ENCODE measurements around the gene CCSER1.

The CCSER1 gene

DNA sequence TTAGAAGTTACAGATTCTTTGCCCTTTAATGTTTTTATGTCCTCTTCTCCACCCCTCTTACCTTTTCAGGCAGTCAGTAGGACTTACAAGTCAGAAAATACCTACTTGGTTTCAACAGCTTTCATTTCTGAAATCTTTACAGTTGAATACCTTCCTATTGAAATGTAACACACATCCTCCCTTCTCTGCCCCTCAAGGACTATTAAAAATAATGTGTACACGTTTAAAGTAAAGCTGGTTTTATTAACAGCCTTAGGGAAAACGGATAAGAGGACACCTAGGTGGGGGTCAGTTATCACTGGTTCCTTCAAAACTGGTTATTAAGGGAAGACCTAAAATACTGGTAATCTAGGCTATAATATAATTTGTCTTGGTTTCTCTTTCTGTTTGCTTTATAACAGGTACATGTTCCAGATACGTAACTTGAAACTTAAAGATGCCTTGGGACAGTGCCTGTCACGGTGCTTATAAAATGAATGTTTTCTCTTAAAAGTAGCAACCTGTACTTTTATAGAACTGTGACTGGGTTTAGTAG is 1.8 kb downstream of the CCSER1 start:
- DNase-seq = no peak

DNA sequence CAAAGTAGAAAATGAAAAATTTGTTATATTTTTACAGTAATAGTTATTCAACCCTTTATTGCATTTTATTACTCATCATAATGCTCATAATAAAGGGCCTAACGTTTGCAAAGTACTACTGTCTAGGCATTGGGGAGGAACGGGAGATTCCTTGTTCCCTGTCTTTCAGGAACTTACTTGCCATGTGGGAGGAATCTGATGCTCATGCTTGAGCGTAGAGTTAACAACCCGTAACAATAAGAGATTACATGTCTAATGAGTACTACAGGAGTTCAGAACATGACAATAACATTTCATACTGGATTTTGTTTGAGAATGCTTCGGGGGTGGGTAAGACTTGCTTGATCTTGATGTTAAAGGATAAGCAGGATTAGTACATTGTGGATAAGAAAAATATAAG is 2.9 kb downstream of the CCSER1 start:
- no peak for DNase-seq

DNA sequence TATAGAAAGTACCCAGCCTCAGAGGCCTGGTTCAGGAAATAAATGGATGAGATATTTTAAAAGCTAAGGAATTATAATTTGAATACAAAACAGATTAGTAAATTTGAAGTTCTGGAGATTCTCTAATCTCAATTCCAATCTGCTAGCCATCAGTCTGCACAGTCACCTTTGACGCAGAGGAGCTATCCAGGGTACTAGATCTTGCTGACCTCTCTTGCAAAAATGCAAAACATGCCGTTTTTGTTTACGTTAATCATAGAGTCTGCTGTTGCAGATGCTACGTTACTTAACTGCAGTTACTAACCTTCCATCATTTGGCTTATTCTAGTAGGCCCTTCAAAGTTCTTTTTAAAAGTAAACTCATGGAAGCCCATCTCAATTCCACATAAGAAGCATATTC is 10.4 kb downstream of the CCSER1 start:
- no peak for DNase-seq

DNA sequence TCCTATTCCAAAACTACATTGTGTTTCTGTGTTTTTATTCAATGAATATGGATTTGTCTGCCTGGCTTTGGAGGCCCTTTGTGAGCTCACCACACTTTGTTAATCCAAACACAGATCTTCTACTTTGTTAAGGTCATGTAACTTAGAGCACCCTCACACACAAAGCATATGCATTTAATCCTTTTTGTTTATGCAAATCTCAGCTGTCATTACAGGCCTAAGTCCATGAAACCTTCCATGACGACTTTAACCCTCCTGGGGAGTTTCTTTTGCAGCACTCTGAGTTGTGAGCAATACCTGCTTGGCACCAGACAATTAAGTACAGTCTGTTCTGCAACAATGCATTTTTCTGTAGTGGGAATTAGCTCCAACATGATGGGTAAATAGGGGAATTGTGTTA is 14.9 kb downstream of the CCSER1 start:
- no peak for DNase-seq

DNA sequence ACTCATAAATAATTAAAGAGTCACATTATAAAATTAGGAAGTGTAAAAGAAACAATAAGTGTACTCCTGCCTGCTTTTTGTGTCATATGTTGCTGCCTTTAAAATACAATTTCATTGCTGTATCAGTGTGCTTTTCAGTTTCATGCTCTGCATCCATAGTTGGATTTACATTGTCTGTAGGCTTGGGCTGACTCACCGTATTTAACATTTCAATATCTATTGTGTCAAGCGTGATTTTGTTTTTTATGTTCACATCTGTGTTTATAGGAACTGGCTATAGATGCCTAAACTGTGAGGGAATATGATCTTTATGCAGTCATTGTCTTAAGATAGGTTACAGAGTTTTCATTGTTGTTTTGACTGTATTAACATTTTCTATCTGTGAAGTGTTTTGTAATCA is 18.1 kb downstream of the CCSER1 start:
- no peak for DNase-seq

DNA sequence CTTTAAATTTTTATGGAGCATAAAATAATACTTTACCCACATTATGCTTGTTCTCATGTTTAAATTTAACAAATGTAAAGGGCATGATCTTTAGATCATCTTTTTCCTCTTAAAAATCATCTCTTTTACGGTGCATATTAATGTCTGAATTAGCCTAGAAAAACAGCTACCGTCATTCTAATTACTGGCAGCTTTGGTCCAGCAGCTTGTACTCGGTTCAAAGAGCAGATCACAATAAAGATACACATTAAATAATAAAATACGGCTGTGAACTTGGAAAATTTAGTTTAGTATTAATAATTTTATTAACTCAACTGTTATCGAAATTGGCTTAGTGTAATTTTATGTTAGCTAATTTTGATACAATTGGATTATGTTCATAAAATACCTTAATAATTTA is 19.1 kb downstream of the CCSER1 start:
- DNase-seq = no peak

DNA sequence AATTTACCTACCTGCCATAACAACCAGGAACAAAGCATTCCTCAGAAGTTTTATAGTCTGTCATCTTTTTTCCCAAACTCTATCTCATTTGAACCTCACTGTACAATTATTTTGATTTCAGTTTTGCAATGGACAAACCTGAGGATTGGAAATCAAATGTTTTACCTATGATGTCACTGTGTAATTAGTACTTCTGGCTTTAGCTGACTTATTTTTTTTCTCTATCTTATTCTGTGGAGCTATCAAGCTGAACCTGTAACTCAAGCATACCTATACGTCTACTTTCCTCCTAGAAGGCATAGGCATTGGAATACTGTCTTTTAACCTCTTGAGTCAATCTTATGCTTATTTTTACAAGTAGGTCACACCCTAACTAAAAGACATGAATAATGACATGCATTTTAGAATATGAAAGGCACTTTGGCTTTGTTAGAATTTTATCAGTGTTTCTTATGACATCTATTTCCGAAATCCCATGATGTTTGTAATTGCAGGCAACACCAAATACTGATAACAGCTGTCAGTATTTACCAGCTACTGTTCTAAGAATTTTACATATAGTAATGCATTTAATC is 21.5 kb downstream of the CCSER1 start:
- no peak for DNase-seq

DNA sequence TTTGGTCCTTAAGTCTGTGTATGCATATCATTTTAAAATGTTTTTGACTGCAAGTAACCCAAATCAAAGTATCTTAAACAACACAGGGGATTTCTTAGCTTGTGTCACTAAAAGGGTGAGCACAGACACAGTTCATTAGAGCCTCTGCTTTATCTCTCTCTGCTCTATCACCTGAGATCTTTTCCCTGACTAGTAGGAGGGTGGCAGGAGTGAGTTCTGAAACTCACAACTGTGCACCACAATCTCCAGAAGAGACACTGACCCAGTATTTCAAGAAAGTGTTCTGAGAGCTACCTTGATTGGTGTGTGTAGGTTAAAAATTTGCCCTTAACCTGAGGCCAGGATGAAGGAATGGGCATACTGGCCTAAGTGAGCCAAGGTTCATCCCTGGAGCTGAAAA is 24.8 kb downstream of the CCSER1 start:
- DNase-seq = no peak

DNA sequence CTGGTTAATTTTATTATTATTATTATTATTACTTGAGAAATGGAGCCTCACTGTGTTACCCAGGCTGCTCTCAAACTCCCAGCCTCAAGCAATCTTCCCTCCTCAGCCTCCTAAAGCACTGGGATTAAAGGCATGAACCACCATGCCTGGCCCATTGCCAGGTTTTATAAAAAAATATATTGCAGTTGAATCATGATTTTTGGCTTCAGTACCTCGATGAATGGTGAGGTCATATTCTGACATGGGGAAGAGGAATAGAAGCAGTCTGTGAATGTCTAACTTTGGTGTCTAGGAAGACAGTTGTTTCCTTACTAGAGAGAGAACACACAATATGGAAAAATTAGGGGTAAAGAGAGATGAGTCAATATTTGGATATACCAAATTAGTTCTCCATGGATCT is 32.0 kb downstream of the CCSER1 start:
- DNase-seq = no peak

DNA sequence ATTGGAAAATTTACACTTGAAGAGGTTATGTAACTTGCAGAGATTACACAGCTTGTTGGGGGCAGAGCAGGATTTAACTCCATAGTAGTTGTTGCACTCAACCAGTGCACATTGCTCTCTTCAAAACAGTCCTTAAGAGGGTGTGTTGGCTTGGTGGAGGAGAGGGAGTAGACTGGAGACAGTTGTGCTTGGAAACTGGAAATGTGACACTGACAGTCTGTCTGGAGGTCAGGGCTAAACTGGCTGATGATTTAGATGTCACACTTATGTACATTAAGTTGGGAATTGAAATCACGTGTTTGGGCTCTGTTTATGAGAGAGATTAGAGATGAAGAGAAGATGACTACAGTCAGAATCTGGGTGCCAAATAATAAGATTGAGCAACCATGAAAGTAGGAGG is 32.9 kb downstream of the CCSER1 start:
- no peak for DNase-seq

DNA sequence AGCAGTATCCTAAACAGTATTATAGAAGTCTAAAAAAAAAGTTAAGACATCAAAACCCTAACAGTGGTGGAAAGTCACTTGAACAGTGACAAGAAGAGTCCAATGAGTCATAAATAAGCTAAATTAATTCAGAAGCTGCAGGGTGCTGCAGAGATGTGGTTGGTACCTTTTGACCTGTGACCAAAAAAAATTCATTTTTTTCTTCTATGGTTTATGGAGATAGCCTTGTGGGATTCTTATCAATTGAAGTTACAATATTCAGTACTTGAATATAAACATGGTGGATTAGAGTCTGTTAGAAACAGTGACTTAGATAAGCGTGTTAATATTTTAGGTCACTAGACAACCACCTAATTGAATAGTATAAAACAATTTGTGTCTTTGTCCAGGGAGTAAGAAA is 35.4 kb downstream of the CCSER1 start:
- no peak for DNase-seq

DNA sequence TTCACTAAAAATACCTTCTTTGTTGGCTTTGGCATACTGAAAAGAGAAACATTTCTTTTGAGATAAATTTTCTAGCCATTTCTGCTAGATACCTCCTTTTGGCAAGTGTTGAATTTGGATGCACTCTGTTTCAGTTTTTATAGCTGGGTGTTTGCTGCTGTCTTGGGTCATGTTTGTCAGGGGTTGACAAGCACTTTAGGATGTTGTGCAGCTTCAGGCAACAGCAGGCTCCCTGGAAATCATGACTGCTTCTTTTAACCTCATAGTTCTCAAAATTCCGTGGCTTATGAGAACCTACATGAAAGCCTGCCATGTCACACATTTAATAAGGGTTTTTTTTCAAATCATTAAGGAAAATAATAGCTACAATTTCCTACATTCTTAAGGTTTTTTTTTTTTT is 36.7 kb downstream of the CCSER1 start:
- DNase-seq = no peak

DNA sequence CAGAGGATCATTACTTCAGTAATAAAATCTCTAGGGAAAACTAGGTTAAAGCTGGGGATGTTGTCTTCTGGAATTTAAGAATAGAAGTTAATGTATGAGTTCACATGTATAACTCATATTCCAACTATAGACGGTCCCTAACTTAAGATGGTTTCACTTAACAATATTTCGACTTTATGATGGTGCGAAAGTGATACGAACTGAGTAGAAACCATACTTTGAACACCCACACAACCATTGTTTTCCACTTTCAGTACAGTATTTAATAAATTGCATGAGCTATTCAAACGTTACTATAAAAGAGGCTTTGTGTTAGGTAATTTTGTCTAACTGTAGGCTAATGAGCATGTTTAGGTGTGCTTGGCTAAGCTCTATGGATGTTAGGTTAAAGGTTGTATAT is 38.7 kb downstream of the CCSER1 start:
- no peak for DNase-seq

DNA sequence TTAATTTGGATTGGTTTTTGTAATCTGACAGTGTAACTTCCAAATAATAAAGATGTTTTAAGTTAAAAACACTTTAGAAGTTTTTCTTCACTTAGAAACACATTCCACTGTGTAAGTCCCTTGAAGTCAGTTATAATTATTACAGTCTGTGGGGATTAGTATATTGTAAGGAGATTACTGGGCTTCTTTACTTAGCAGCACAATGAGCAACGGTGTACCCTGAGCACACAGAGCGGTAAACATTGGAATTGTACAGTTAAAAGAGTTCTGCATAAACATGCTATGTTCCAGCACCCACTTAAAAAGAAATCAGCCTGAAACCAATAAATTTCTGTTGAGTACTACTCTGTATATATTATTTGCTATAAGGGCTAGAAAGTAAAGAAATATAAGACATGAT is 44.3 kb downstream of the CCSER1 start:
- DNase-seq = no peak

DNA sequence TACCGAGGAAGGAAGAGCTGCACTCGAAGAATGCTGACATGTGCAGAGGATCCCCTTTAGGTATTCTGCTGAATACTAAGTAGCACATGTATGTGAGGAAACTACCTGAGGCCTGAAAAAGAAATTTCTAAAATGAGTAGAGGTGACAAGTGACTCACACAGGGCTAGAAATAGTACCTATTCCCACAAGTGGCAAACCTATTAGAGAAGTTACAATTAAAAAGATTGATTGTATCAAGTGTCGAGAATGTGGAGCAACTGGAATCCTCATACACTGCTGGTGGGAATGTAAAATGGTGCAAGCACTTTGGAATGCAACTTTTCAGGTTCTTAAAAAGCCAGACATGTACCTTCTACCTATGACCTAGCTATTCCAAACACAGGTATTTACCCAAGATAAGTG is 47.4 kb downstream of the CCSER1 start:
- DNase-seq = no peak

DNA sequence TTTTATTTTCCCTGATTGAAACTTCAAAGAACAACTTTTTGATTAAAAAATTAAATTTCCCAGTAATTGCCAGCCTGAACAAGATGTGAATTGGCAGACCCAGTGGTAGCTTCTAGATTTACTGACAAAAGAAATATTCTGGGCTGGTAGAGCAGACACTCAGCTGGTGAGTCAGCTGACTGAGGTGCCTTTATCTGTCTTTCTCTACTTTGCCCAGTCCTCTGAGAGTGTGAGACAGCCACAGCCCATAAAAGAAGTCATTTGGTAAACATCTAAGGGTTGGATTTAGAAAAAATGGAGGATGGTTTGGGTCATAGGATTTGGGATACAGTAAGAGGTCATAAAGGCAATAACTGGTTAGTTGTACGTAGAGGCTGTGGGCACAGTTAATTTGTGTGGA is 54.5 kb downstream of the CCSER1 start:
- DNase-seq = no peak

DNA sequence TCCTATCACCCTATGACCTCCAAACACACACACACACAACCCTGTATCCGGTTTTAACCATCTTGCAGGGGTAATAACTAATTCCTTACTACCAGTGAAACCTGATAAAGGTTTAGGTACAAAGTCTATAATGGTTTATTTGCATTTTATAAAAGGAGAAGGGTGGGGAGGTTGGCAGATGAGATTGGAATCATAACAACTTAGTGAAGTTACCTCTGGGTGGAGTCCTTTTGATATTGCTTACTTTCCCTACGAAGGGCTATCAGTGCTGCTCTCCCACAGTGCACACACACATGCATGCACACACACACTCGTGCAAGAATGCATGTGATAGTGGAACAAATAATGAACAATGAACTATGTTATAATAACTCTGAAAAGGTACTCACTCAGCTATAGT is 56.1 kb downstream of the CCSER1 start:
- DNase-seq = no peak

DNA sequence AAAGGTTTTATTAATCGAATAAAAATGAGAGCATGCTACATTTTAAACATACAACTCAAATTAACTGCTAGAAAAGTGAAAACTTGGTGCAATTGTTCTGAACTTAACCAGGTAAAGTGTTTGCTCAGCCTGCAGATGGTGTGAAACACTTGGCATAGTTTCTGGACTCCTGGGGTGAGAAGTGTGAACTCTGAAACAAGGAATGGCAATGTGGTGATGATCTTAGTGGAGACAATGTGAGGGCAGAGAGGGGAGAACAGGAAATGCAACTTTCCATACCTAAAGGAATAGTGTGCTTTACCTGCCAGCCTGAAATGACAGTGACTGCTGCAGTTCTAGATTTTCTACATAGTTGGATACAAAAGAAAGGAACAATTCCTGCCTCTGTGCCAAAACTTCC is 57.4 kb downstream of the CCSER1 start:
- DNase-seq = no peak

DNA sequence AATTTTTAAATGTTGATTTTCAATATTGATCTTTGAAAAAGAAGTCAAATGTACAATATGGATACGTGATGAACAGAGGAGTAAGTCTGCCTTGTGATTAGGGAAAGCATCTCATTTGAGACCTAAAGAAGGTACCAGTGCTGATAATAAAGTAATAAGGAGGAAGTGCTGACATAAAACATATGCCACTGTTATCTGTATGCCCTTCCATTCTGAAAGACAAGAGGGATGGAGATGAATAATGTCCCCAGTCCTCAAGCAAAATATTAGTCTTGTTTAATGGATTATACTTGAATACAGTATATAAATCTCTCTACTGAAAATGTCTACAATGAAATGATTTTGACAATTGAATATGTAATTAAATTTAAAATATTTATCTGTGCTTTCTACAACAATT is 58.2 kb downstream of the CCSER1 start:
- DNase-seq = no peak

DNA sequence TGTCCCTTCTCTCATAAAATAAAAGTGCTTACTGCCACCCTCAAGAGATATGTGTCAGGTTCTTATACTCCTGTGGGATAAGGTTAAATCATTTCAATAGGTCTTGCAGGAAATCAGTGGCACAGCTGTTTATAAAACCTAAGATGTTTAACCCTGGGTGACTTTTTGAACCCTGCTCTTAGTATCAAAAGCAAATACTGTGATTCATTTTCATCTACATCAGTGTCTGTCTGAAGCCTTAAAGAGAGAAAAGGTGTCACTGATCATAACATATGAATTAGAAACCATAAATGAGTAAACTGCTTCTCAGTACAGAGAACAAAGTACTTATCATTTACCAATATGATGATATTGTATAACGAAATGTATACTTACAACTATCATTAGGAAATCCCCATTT is 59.0 kb downstream of the CCSER1 start:
- no peak for DNase-seq

DNA sequence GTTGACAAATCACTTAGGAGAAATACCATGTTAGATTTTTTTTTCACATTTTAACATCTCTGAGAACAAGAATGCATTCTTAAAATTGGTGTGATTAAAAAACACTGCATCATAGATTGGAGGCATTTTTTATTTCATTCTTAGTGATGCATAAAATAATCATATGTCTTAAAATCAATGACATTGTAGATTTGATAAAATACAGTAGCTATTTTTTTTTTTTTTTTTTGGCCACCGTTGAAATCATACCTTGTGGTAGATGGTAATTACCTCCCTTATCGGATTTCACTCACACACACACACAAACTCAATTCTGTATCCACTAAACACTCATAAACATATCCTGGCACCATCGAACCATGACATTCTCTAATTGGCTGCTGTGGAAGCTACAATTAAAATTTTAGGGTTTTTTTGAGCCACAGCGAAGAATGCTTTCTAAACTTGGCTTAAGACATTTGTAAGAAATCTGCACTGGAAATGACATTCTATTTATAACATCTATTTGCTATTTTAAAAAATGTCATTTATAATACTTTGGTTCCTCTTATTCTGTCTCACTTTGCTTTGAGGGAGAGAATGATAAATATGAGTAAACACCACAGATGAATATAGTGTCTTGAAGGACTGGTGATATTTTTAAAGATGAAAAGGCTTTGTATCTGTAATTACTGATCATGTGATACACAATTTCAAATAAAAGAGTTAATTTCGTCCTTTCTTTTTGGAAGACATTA is 60.1 kb downstream of the CCSER1 start:
- DNase-seq = no peak

DNA sequence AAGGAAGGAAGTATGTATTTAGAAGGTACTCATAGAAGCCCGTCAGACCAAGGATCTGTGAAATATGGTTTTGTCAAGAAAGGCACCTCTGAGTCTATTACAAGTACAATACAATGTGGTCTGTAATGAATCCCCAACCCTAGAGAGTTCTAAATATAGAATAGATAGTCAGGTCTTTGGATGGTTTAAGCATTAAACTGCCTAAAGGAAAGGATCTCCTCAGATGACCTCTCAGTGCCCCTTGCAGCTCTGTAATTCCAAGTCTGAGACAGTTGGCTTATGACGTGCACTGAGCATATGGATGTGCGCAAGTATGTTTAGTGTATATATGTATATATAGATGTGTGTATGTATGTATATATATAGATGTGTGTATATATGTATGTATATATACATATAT is 62.0 kb downstream of the CCSER1 start:
- no peak for DNase-seq

DNA sequence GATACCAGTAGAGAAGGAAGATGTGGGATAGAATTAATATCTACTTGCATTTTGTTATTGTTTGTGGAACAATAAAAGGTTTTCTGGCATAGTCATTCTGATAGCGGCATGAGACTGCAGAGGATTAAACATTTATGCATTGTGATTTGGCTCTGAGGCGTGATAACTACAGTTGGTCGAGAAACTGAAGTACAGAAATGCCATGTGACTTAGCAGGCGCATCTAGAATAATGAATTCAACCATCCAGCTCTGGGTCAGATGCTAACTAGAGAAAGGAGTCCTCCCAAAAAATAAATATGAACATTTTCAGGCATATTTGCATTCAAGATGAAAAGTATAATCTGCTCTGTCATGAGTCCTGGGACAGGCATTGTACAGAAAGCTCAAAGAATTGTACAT is 62.8 kb downstream of the CCSER1 start:
- DNase-seq = no peak

DNA sequence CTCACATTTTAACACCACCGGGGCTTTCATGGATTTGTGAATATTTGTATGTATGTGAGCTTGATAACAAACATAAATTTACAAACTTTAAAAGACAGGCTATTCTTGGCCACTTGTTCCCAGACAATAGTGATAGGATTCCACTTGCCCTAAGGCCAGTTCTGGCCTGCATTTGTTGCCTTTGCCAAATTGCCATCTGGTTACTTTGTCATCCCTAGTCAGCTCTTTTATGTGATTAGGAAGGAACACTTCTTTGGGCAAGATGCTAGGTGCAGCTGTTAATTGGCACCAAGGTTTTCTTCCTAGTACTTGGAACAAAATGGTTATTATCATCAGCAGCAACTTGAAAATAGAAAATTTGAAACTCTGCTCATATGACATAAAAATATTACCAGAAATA is 63.3 kb downstream of the CCSER1 start:
- no peak for DNase-seq

Data from stimulated activated naive CD4-positive, alpha-beta T cell treated with Interleukin-2 at 50 U/mL for 16 hours (primary cell).